ENCODE results near the gene CREB1. TPM values are rescaled to one million over a fixed set of nuclear protein-coding genes. Genes with fewer than 3 reads are reported as not detected.
A peak's percentile ranks its signal among the peaks of the same experiment; 100 is the strongest.

CREB1 gene
- total and polyA plus RNA-seq, 4 donors = 5.4 to 79.6 (median 35.1) TPM

DNA sequence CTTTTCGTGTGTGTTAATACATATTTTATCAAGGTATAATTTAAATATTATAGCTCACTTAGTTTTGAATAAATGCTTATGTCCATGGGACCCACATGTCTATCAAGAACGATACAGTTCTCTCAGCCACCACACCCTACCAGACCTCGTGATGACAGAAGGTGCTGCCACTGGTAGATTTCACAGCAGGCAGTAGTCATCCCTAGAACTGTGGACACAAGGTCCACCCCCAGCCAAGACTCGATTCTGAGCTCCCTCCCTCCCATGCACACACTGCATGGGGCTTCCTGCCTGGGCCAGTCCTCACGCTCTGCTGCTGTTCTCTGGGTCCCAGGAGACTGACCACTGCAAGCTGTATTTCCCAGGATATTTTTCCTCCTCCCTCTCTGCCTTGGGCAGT lies 26.5 kb upstream of the CREB1 start:
- no peaks in the 10 kb centered on the region for H3K27me3 ChIP-seq (ENCODE audit: control insufficient read depth in 3 of 3, insufficient read depth in 3 of 3, low read length in 2 of 3)
- peak in 1 of 3 donors; percentile 38 for DNase-seq
- peaks cover 0 to 27% (median 5%) of the 10 kb centered on the region in 5 donors for H3K4me1 ChIP-seq (ENCODE audit: control insufficient read depth in 5 of 5, insufficient read depth in 5 of 5, low read length in 5 of 5)
- H3K27ac ChIP-seq (ENCODE audit: low read depth in 1 of 2, low read length in 1 of 2) = peak overlapping the region in 1 of 2 donors; percentile 87
- no peaks in the 10 kb centered on the region for H3K36me3 ChIP-seq (ENCODE audit: control insufficient read depth in 4 of 4, insufficient read depth in 4 of 4, low read length in 4 of 4)
- WGBS, 2 donors = 63 to 71% methylated on average over 5 of the region's 5 CpGs
- TF ChIP-seq CTCF (IDR thresholded peaks at IDR 0.05; ENCODE audit: control extremely low read depth, extremely low read depth) = no peak
- H3K9me3 ChIP-seq (ENCODE audit: control insufficient read depth in 4 of 4, insufficient read depth in 3 of 4, low read length in 3 of 4) = no peaks in the 10 kb centered on the region
- H3K4me3 ChIP-seq = no peak overlapping the region
- H3K9ac ChIP-seq (ENCODE audit: insufficient read depth in 1 of 2, low read length in 2 of 2) = no peak overlapping the region
- ATAC-seq (ENCODE audit: insufficient read depth, low FRiP score) = no peak

- Histone ChIP-seq H3K27ac (ENCODE audit: low read depth in 1 of 2, low read length in 1 of 2) (peak overlapping the region in 1 of 2 donors; percentile 87), H3K9me3 (ENCODE audit: control insufficient read depth in 4 of 4, insufficient read depth in 3 of 4, low read length in 3 of 4) (no peaks in the 10 kb centered on the region), H3K9ac (ENCODE audit: insufficient read depth in 1 of 2, low read length in 2 of 2) (peak overlapping the region in 1 of 2 donors; percentile 42), H3K36me3 (ENCODE audit: control insufficient read depth in 4 of 4, insufficient read depth in 4 of 4, low read length in 4 of 4) (no peaks in the 10 kb centered on the region), H3K4me3 (no peak overlapping the region), H3K4me1 (ENCODE audit: control insufficient read depth in 5 of 5, insufficient read depth in 5 of 5, low read length in 5 of 5) (peaks cover 0 to 24% (median 4%) of the 10 kb centered on the region in 5 donors), H3K27me3 (ENCODE audit: control insufficient read depth in 3 of 3, insufficient read depth in 3 of 3, low read length in 2 of 3) (no peaks in the 10 kb centered on the region)
- ATAC-seq (ENCODE audit: insufficient read depth, low FRiP score) = no peak
- TF ChIP-seq CTCF (IDR thresholded peaks at IDR 0.05; ENCODE audit: control extremely low read depth, extremely low read depth) = no peak
- DNase-seq = peak; percentile 36 to 53 (median 45)
- 46 to 53% methylated on average over 11 of the region's 11 CpGs for WGBS, 2 donors
Measured at GRCh38 chr2:207504513-207505170, 25.1 kb upstream of the CREB1 start.

DNA sequence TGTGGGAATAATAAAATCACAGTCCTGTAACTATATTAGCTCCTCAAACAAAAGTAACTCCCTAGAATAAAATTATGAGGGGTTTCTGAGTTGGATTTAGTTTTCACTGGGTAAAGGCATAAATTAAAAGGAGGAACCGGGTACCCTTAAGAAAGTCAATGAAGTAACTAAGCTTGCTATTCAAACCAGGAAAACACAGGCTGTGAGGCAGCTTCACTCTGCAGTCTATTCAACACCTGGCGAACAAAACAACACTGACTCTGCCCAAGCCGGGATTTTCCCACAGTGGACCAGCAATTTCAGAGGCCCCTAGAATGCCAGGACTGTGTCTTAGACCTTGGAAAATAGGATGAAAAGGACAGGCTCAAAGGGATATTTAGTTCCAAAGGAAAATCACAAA lies 24.6 kb upstream of the CREB1 start:
- ATAC-seq (ENCODE audit: insufficient read depth, low FRiP score) (no peak), DNase-seq (no peak)
- Histone ChIP-seq H3K9ac (ENCODE audit: insufficient read depth in 1 of 2, low read length in 2 of 2) (no peak overlapping the region), H3K27ac (ENCODE audit: low read depth in 1 of 2, low read length in 1 of 2) (peak overlapping the region in 1 of 2 donors; percentile 87), H3K27me3 (ENCODE audit: control insufficient read depth in 3 of 3, insufficient read depth in 3 of 3, low read length in 2 of 3) (no peaks in the 10 kb centered on the region), H3K4me3 (no peak overlapping the region), H3K9me3 (ENCODE audit: control insufficient read depth in 4 of 4, insufficient read depth in 3 of 4, low read length in 3 of 4) (no peaks in the 10 kb centered on the region), H3K36me3 (ENCODE audit: control insufficient read depth in 4 of 4, insufficient read depth in 4 of 4, low read length in 4 of 4) (no peaks in the 10 kb centered on the region), H3K4me1 (ENCODE audit: control insufficient read depth in 5 of 5, insufficient read depth in 5 of 5, low read length in 5 of 5) (peaks cover 0 to 23% (median 4%) of the 10 kb centered on the region in 5 donors)
- no peak for TF ChIP-seq CTCF (IDR thresholded peaks at IDR 0.05; ENCODE audit: control extremely low read depth, extremely low read depth)
- 50 to 64% methylated on average over 3 of the region's 3 CpGs for WGBS, 2 donors
